ENCODE results near the gene HK1.
A peak's percentile ranks its signal among the peaks of the same experiment; 100 is the strongest.

Gene HK1

DNA sequence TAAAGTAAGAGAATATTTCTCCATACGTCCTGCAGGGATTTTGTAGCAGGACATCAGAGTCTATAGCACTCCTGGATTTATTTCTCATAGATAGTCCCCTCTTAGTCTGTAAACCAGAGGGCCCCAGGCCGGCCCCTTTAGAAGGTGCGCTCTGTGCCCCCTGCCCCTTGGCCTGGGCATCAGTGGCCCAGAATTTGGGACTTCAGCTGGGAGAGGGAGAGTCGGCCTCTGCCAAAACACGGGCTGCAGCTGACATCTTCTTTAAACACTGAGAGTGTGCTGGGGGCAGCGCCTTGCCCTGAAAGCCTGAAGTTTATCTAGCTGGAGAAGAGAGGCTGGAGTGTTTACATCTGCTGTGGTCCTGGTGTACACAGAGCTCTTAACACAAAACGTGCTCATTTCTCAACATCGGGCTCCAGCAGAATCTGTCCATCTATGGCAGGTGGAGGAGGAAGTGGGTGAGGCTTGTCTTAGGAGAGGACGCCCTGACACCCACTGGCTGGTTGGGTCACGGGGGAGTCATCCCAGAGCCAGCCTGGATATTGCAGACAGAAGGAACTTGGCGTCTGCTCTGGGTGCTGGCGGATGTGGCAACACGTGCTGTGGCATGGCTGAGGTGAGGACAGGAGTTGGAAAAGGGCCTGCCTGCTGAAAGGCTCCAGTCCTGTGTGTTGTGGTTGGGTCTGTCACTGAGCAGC lies 143.5 kb downstream of the HK1 start:
- peaks cover 0 to 9% of the 10 kb centered on the region in 2 donors for H3K36me3 ChIP-seq (ENCODE audit: control insufficient read depth in 2 of 2, insufficient read depth in 2 of 2, low read length in 2 of 2)
- no peaks in the 10 kb centered on the region for H3K9me3 ChIP-seq (ENCODE audit: control insufficient read depth in 2 of 2, low read length in 2 of 2)
- H3K9ac ChIP-seq (ENCODE audit: low read length in 2 of 2) = peak overlapping the region in 1 of 2 donors; percentile 19
- peaks cover 61% of the 10 kb centered on the region for H3K4me1 ChIP-seq (ENCODE audit: control insufficient read depth, insufficient read depth, low read length)
- H3K27ac ChIP-seq (ENCODE audit: low read length) = peak overlapping the region; percentile 92
- peak overlapping the region in 1 of 2 donors; percentile 22 for H3K4me3 ChIP-seq (ENCODE audit: low read length in 2 of 2)
- no peaks in the 10 kb centered on the region for H3K27me3 ChIP-seq (ENCODE audit: control insufficient read depth in 1 of 2, insufficient read depth in 2 of 2, low read length in 2 of 2)

- Histone ChIP-seq H3K36me3 (ENCODE audit: control insufficient read depth in 2 of 2, insufficient read depth in 2 of 2, low read length in 2 of 2) (peaks cover 0 to 9% of the 10 kb centered on the region in 2 donors), H3K27ac (ENCODE audit: low read length) (peak overlapping the region; percentile 92), H3K4me3 (ENCODE audit: low read length in 2 of 2) (no peak overlapping the region), H3K9me3 (ENCODE audit: control insufficient read depth in 2 of 2, low read length in 2 of 2) (no peaks in the 10 kb centered on the region), H3K9ac (ENCODE audit: low read length in 2 of 2) (no peak overlapping the region), H3K27me3 (ENCODE audit: control insufficient read depth in 1 of 2, insufficient read depth in 2 of 2, low read length in 2 of 2) (no peaks in the 10 kb centered on the region), H3K4me1 (ENCODE audit: control insufficient read depth, insufficient read depth, low read length) (peaks cover 55% of the 10 kb centered on the region)
Measured at GRCh38 chr10:69422676-69423075, 144.4 kb downstream of the HK1 start.

GRCh38 chr10:69425041-69425440 lies 146.7 kb downstream of the HK1 start:
- peaks cover 3 to 11% of the 10 kb centered on the region in 2 donors for H3K36me3 ChIP-seq (ENCODE audit: control insufficient read depth in 2 of 2, insufficient read depth in 2 of 2, low read length in 2 of 2)
- no peak overlapping the region for H3K9ac ChIP-seq (ENCODE audit: low read length in 2 of 2)
- H3K9me3 ChIP-seq (ENCODE audit: control insufficient read depth in 2 of 2, low read length in 2 of 2) = no peaks in the 10 kb centered on the region
- peaks cover 36% of the 10 kb centered on the region for H3K4me1 ChIP-seq (ENCODE audit: control insufficient read depth, insufficient read depth, low read length)
- H3K27me3 ChIP-seq (ENCODE audit: control insufficient read depth in 1 of 2, insufficient read depth in 2 of 2, low read length in 2 of 2) = no peaks in the 10 kb centered on the region
- H3K4me3 ChIP-seq (ENCODE audit: low read length in 2 of 2) = no peak overlapping the region
- peak overlapping the region; percentile 55 for H3K27ac ChIP-seq (ENCODE audit: low read length)

- H3K9me3 ChIP-seq (ENCODE audit: control insufficient read depth in 2 of 2, low read length in 2 of 2) = no peaks in the 10 kb centered on the region
- H3K4me1 ChIP-seq (ENCODE audit: control insufficient read depth, insufficient read depth, low read length) = peaks cover 36% of the 10 kb centered on the region
- H3K36me3 ChIP-seq (ENCODE audit: control insufficient read depth in 2 of 2, insufficient read depth in 2 of 2, low read length in 2 of 2) = peaks cover 3 to 11% of the 10 kb centered on the region in 2 donors
- H3K9ac ChIP-seq (ENCODE audit: low read length in 2 of 2) = no peak overlapping the region
- no peaks in the 10 kb centered on the region for H3K27me3 ChIP-seq (ENCODE audit: control insufficient read depth in 1 of 2, insufficient read depth in 2 of 2, low read length in 2 of 2)
- peak overlapping the region; percentile 55 for H3K27ac ChIP-seq (ENCODE audit: low read length)
- H3K4me3 ChIP-seq (ENCODE audit: low read length in 2 of 2) = no peak overlapping the region
Measured at GRCh38 chr10:69425511-69426298, 147.4 kb downstream of the HK1 start.

GRCh38 chr10:69426376-69426727 lies 148.1 kb downstream of the HK1 start:
- H3K9me3 ChIP-seq (ENCODE audit: control insufficient read depth in 2 of 2, low read length in 2 of 2) = no peaks in the 10 kb centered on the region
- peaks cover 30% of the 10 kb centered on the region for H3K4me1 ChIP-seq (ENCODE audit: control insufficient read depth, insufficient read depth, low read length)
- H3K27me3 ChIP-seq (ENCODE audit: control insufficient read depth in 1 of 2, insufficient read depth in 2 of 2, low read length in 2 of 2) = no peaks in the 10 kb centered on the region
- peaks cover 3 to 11% of the 10 kb centered on the region in 2 donors for H3K36me3 ChIP-seq (ENCODE audit: control insufficient read depth in 2 of 2, insufficient read depth in 2 of 2, low read length in 2 of 2)
- no peak overlapping the region for H3K4me3 ChIP-seq (ENCODE audit: low read length in 2 of 2)
- H3K27ac ChIP-seq (ENCODE audit: low read length) = peak overlapping the region; percentile 55
- no peak overlapping the region for H3K9ac ChIP-seq (ENCODE audit: low read length in 2 of 2)

DNA sequence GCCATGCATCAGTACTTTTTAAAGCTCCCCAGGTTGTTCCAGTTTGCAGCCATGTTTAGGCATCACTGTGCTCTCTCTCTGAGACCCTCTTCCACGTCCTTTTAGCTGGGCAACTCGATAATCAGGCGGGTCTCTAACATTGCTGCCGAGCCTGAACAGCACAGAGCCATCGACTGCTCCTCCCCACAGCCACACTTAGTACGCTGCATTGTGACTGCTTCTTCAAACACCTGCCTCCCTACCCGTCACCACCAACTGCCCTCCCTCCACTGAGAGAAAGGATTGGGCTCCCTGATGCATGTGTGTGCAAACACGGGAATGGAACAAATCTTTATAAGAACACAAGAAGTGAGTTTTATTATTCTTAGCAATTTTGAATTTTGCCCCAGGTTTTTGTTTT lies 149.9 kb downstream of the HK1 start:
- Histone ChIP-seq H3K9ac (ENCODE audit: low read length in 2 of 2) (no peak overlapping the region), H3K9me3 (ENCODE audit: control insufficient read depth in 2 of 2, low read length in 2 of 2) (no peaks in the 10 kb centered on the region), H3K27me3 (ENCODE audit: control insufficient read depth in 1 of 2, insufficient read depth in 2 of 2, low read length in 2 of 2) (no peaks in the 10 kb centered on the region), H3K4me3 (ENCODE audit: low read length in 2 of 2) (no peak overlapping the region), H3K36me3 (ENCODE audit: control insufficient read depth in 2 of 2, insufficient read depth in 2 of 2, low read length in 2 of 2) (peaks cover 5 to 16% of the 10 kb centered on the region in 2 donors), H3K27ac (ENCODE audit: low read length) (no peak overlapping the region), H3K4me1 (ENCODE audit: control insufficient read depth, insufficient read depth, low read length) (peaks cover 17% of the 10 kb centered on the region)

DNA sequence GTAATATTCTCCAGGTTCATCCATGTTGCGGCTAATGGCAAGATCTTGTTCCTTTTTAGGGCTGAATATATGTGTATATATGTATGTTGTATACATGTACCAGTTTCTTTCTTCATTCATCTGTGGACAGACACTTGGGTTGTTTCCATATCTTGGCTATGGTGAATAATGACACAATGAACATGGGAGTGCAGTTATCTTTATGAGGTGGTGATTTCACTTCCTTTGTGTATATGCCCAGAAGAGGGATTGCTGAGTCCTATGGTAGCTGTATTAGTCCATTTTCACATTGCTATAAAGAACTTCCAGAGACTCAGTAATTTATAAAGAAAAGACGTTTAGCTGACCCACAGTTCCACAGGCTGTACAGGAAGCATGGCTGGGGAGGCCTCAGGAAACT lies 155.9 kb downstream of the HK1 start:
- Histone ChIP-seq H3K4me1 (ENCODE audit: control insufficient read depth, insufficient read depth, low read length) (peaks cover 6% of the 10 kb centered on the region), H3K9ac (ENCODE audit: low read length in 2 of 2) (no peak overlapping the region), H3K4me3 (ENCODE audit: low read length in 2 of 2) (no peak overlapping the region), H3K27ac (ENCODE audit: low read length) (no peak overlapping the region), H3K9me3 (ENCODE audit: control insufficient read depth in 2 of 2, low read length in 2 of 2) (no peaks in the 10 kb centered on the region), H3K27me3 (ENCODE audit: control insufficient read depth in 1 of 2, insufficient read depth in 2 of 2, low read length in 2 of 2) (no peaks in the 10 kb centered on the region), H3K36me3 (ENCODE audit: control insufficient read depth in 2 of 2, insufficient read depth in 2 of 2, low read length in 2 of 2) (peaks cover 4 to 12% of the 10 kb centered on the region in 2 donors)

DNA sequence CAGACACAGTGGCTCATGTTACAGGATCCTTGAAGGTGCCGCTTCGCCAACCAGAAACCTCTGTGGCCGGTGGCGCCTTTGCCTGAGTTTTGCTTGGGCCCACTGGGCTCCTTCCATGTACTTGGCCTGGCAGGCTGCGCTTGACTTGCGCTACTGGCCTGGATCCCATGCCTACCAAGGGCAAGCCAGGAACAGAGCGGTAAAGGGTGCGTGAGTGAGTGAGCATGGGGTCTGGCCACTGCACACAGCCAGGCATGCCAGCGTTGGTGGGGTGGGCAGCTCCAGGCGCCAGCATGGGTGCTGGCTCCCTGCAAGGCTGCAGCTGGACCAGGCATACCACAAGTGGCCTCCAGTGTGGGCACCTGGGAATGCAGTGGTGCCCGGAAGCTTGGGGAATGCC lies 156.6 kb downstream of the HK1 start:
- Histone ChIP-seq H3K9ac (ENCODE audit: low read length in 2 of 2) (no peak overlapping the region), H3K9me3 (ENCODE audit: control insufficient read depth in 2 of 2, low read length in 2 of 2) (no peaks in the 10 kb centered on the region), H3K27ac (ENCODE audit: low read length) (no peak overlapping the region), H3K4me1 (ENCODE audit: control insufficient read depth, insufficient read depth, low read length) (peaks cover 11% of the 10 kb centered on the region), H3K36me3 (ENCODE audit: control insufficient read depth in 2 of 2, insufficient read depth in 2 of 2, low read length in 2 of 2) (peaks cover 4 to 12% of the 10 kb centered on the region in 2 donors), H3K27me3 (ENCODE audit: control insufficient read depth in 1 of 2, insufficient read depth in 2 of 2, low read length in 2 of 2) (no peaks in the 10 kb centered on the region), H3K4me3 (ENCODE audit: low read length in 2 of 2) (no peak overlapping the region)

- peaks cover 4 to 12% of the 10 kb centered on the region in 2 donors for H3K36me3 ChIP-seq (ENCODE audit: control insufficient read depth in 2 of 2, insufficient read depth in 2 of 2, low read length in 2 of 2)
- H3K4me1 ChIP-seq (ENCODE audit: control insufficient read depth, insufficient read depth, low read length) = peaks cover 11% of the 10 kb centered on the region
- no peaks in the 10 kb centered on the region for H3K27me3 ChIP-seq (ENCODE audit: control insufficient read depth in 1 of 2, insufficient read depth in 2 of 2, low read length in 2 of 2)
- H3K27ac ChIP-seq (ENCODE audit: low read length) = no peak overlapping the region
- H3K9me3 ChIP-seq (ENCODE audit: control insufficient read depth in 2 of 2, low read length in 2 of 2) = no peaks in the 10 kb centered on the region
- no peak overlapping the region for H3K9ac ChIP-seq (ENCODE audit: low read length in 2 of 2)
- H3K4me3 ChIP-seq (ENCODE audit: low read length in 2 of 2) = no peak overlapping the region
Measured at GRCh38 chr10:69435966-69436520, 157.7 kb downstream of the HK1 start.

DNA sequence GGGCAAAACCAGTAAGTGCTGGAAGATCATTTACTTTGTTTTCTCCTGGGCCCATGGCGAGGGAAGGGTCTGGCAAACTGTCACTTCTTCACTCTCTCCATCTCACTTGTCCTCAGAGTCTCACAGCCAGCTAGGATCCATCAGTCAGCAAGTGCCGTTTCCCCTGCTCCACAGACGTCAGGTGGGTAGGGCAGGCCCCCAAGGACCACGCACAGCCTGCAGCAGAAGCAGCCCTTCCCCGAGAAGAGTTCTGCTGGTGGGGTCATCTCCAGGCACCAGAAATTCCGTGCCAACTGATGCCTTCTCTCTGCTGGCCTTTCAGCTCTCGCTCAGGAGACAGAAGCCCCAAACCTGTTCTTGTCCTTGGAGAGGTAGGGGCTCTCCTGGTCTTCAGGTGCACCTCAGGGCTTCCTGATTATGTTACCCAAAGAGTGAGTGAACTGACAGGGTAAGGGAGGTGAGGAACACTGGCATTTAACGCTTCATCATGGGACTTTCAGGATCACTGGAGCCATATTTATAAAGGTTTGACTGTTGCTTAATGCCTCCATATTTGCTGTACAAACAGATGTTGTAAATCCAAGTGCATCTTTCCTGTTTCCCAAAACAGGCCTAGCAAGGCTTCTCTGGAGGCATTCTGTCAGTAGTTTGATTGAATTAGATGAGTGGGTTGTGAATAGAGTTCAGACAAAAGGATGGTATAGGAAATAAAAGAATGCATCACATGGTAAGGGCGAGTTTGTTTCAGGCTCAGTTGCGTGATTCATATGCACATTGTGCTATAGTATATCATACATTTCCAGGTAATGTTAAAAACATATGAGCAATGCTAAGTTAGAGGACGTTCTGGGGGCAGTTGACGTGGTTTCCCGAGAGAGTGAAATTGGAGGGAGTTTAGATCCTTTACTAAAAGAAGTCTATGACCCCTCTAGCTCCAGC lies 159.3 kb downstream of the HK1 start:
- Histone ChIP-seq H3K4me3 (ENCODE audit: low read length in 2 of 2) (no peak overlapping the region), H3K27ac (ENCODE audit: low read length) (no peak overlapping the region), H3K27me3 (ENCODE audit: control insufficient read depth in 1 of 2, insufficient read depth in 2 of 2, low read length in 2 of 2) (no peaks in the 10 kb centered on the region), H3K9ac (ENCODE audit: low read length in 2 of 2) (no peak overlapping the region), H3K36me3 (ENCODE audit: control insufficient read depth in 2 of 2, insufficient read depth in 2 of 2, low read length in 2 of 2) (peaks cover 4 to 12% of the 10 kb centered on the region in 2 donors), H3K9me3 (ENCODE audit: control insufficient read depth in 2 of 2, low read length in 2 of 2) (no peaks in the 10 kb centered on the region), H3K4me1 (ENCODE audit: control insufficient read depth, insufficient read depth, low read length) (peaks cover 11% of the 10 kb centered on the region)
